CD8-positive, alpha-beta memory T cell (primary cell): Measurements from ENCODE around the gene INTS4. TPM values are rescaled to one million over a fixed set of nuclear protein-coding genes. Genes with fewer than 3 reads are reported as not detected.
A peak's percentile ranks its signal among the peaks of the same experiment; 100 is the strongest.
"Not testable (repeated sequence)": the region's sequence is repeated elsewhere in the genome, so short reads cannot be mapped to it uniquely, and the experiment has no call there.

ENCODE experiments used
- CTCF ChIA-PET: fragments of 350-600 bp; sonication (Branson Sonifier 250); formaldehyde crosslinking; loops from one replicate; lab custom pipeline; 2021; ENCODE audit warnings: antibody characterized with exemption; lab: Charles Lee
- POLR2A ChIA-PET: fragments of 350-600 bp; sonication (Branson Sonifier 250); formaldehyde crosslinking; loops from one replicate; lab custom pipeline; 2021; ENCODE audit warnings: antibody characterized with exemption; lab: Charles Lee
- DNase-seq, 5 donors: peaks; one replicate each; pipeline versions ENCODE4 v3.0.0 to v3.0.0-alpha.2; 2020 to 2022; ENCODE audit warnings: mixed read lengths in 1 of 5
- H3K27ac ChIP-seq: one replicate; pipeline ENCODE4 v1.7.0; 2013; ENCODE audit warnings: low read depth, mild to moderate bottlenecking, low read length, moderate library complexity
- H3K27me3 ChIP-seq: 2 replicates; pipeline ENCODE4 v1.7.0; 2013; ENCODE audit warnings: low read length, mild to moderate bottlenecking; ENCODE audit not compliant: insufficient read depth, poor library complexity, severe bottlenecking
- H3K36me3 ChIP-seq: 2 replicates; pipeline ENCODE4 v1.7.0; 2013; ENCODE audit warnings: mild to moderate bottlenecking, low read length, moderate library complexity; ENCODE audit not compliant: insufficient read depth
- H3K4me1 ChIP-seq: 2 replicates; pipeline ENCODE4 v1.7.0; 2013; ENCODE audit warnings: mild to moderate bottlenecking, low read length, moderate library complexity; ENCODE audit not compliant: insufficient read depth
- H3K4me3 ChIP-seq: 2 replicates; pipeline ENCODE4 v1.7.0; 2013; ENCODE audit warnings: mild to moderate bottlenecking, low read length
- H3K9me3 ChIP-seq: 2 replicates; pipeline ENCODE4 v1.7.0; 2013; ENCODE audit warnings: mild to moderate bottlenecking, low read length
- H3K27ac Mint-ChIP-seq, 8 donors: one replicate each; pipeline ENCODE4 v1.8.0; 2020 to 2021; ENCODE audit warnings: mixed read lengths in 8 of 8, mild to moderate bottlenecking in 6 of 8, inconsistent platforms in 3 of 8, moderate library complexity in 3 of 8
- H3K27me3 Mint-ChIP-seq, 2 donors: one replicate each; pipeline ENCODE4 v1.8.0; 2020 to 2021; ENCODE audit warnings: mixed read lengths in 2 of 2, mild to moderate bottlenecking in 1 of 2, moderate library complexity in 1 of 2
- H3K36me3 Mint-ChIP-seq, 3 donors: one replicate each; pipeline ENCODE4 v1.8.0; 2020 to 2021; ENCODE audit warnings: mixed read lengths in 3 of 3, inconsistent platforms in 1 of 3, mild to moderate bottlenecking in 1 of 3
- H3K4me1 Mint-ChIP-seq, 3 donors: one replicate each; pipeline ENCODE4 v1.8.0; 2020 to 2021; ENCODE audit warnings: mixed read lengths in 3 of 3, inconsistent platforms in 1 of 3, mild to moderate bottlenecking in 1 of 3
- H3K4me3 Mint-ChIP-seq, 7 donors: one replicate each; pipeline ENCODE4 v1.8.0; 2020 to 2021; ENCODE audit warnings: mixed read lengths in 7 of 7, mild to moderate bottlenecking in 6 of 7, moderate library complexity in 4 of 7, inconsistent platforms in 2 of 7
- H3K9me3 Mint-ChIP-seq, 5 donors: one replicate each; pipeline ENCODE4 v1.8.0; 2020 to 2022; ENCODE audit warnings: mixed read lengths in 5 of 5, mild to moderate bottlenecking in 3 of 5, moderate library complexity in 2 of 5, inconsistent platforms in 1 of 5
- polyA plus RNA-seq: library from polyadenylated mRNA; unstranded; fragments of 300-500 nt; fragmentation: Illumina TruSeq; gene quantifications from one replicate; pipeline ENCODE4 v1.2.3, GENCODE V29; 2021
- total RNA-seq, 2 experiments: library from RNA; stranded (reverse); gene quantifications; one replicate each; pipeline ENCODE4 v1.2.3, GENCODE V29; 2021

Gene INTS4
- total and polyA plus RNA-seq, 3 experiments from 2014 or later: 44.5 to 54.9 (median 52.2) TPM

DNA sequence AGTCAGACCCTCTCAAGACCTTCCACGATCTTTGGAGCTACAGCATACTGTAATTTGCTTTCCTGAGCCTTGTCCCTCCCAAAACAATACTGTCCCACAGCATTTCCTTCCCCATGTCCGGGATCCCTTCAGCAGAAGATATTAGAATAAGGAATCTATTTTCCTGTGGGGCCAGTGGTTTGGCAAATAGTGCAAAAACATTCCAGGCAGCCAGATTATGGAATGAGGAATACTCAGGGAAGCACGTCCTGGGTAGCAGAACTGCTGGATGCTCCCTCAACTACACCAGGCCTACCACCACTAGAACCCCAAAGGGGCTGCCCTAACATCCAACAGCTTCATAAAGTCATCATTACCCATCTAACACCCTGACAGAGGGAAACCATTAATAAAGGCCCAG, 112.1 kb downstream of the INTS4 start:
- no peaks in the 10 kb centered on the region for H3K9me3 Mint-ChIP-seq
- Histone ChIP-seq H3K36me3 (peaks cover 21% of the 10 kb centered on the region), H3K9me3 (no peaks in the 10 kb centered on the region), H3K27me3 (no peaks in the 10 kb centered on the region), H3K4me3 (no peak overlapping the region), H3K27ac (no peak overlapping the region), H3K4me1 (no peaks in the 10 kb centered on the region)
- H3K4me1 Mint-ChIP-seq: peaks cover 4 to 18% (median 14%) of the 10 kb centered on the region in 3 donors
- ChIA-PET POLR2A (no interaction called here), CTCF (no interaction called here)
- DNase-seq: no peak
- H3K27ac Mint-ChIP-seq: no peak overlapping the region
- H3K36me3 Mint-ChIP-seq: peaks cover 0 to 87% (median 24%) of the 10 kb centered on the region in 3 donors
- H3K4me3 Mint-ChIP-seq: no peak overlapping the region
- H3K27me3 Mint-ChIP-seq: no peaks in the 10 kb centered on the region

DNA sequence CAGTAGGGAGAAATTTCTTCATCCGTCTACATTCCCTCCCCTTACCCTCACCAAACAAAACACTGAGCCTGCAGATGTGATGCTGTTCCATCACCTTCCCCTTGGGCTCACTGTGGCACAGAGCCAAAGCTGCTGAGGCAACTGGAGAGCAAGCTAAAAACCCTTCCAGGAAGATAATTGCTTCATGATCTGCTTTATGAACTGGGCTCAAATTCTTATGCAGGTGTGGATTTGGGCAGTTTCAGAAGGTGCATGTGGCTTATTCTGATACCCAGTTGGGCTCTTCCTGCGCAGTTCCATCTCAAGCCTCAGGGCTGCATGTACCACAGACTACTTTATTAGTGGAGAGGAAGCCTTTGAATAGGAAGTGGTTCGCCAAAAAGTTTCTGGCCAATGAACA, 115.2 kb downstream of the INTS4 start:
- Histone ChIP-seq H3K36me3 (peaks cover 21% of the 10 kb centered on the region), H3K27me3 (no peaks in the 10 kb centered on the region), H3K4me3 (no peak overlapping the region), H3K27ac (no peak overlapping the region), H3K4me1 (no peaks in the 10 kb centered on the region), H3K9me3 (no peaks in the 10 kb centered on the region)
- no peaks in the 10 kb centered on the region for H3K9me3 Mint-ChIP-seq
- peaks cover 4 to 18% (median 14%) of the 10 kb centered on the region in 3 donors for H3K4me1 Mint-ChIP-seq
- H3K4me3 Mint-ChIP-seq: no peak overlapping the region
- H3K27me3 Mint-ChIP-seq: no peaks in the 10 kb centered on the region
- peak overlapping the region in 2 of 8 donors; percentile 19 to 83 for H3K27ac Mint-ChIP-seq
- peaks cover 0 to 93% (median 30%) of the 10 kb centered on the region in 3 donors for H3K36me3 Mint-ChIP-seq
- POLR2A ChIA-PET: no interaction called here
- CTCF ChIA-PET: no interaction called here
- no peak for DNase-seq

DNA sequence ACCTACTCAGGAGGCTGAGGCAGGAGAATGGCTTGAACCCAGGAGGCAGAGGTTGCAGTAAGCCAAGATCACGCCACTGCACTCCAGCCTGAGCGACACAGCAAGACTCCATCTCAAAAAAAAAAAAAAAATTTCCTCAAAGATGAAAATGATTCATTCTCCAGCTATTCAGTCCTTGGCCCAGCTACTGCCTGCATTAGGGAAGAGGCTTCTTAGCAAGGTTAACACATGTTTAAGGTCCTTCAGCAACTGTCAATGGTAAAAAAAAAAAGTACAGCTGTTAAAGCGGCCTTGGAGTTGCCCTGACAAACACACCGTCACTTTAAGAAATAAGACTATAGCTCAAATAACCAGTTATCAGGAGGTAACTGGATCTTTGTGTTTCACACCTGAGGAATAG, 116.2 kb downstream of the INTS4 start:
- H3K4me1 ChIP-seq, H3K9me3 Mint-ChIP-seq, DNase-seq, H3K4me3 ChIP-seq, POLR2A ChIA-PET, H3K9me3 ChIP-seq, H3K27ac ChIP-seq, H3K27me3 ChIP-seq, CTCF ChIA-PET, H3K27me3 Mint-ChIP-seq, H3K4me3 Mint-ChIP-seq: not testable (repeated sequence)
- Mint-ChIP-seq H3K27ac (peak overlapping the region in 1 of 8 donors; percentile 58), H3K36me3 (peaks cover 0 to 93% (median 22%) of the 10 kb centered on the region in 3 donors), H3K4me1 (peaks cover 4 to 18% (median 14%) of the 10 kb centered on the region in 3 donors)
- H3K36me3 ChIP-seq: peaks cover 26% of the 10 kb centered on the region

DNA sequence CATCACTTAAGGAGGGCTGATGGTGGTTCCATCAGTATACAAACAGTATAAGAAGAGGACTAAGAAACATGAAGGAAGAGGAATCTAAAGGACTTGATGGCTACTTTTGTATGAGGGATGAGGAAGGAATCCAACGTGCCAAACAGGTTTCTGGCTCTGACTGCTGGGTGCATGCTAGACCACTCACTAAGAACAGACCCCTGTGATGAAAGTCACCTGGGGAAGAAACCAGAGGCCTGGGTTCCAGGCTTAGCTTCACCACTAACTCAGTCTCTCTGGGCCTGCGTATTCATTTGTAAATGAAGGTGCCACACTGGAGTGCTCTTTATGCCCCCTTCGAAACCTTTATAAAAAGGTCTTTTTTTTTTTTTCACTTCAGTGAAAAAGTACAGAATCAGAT, 118.4 kb downstream of the INTS4 start:
- H3K27me3 ChIP-seq: no peaks in the 10 kb centered on the region
- H3K4me3 ChIP-seq: no peak overlapping the region
- no peaks in the 10 kb centered on the region for H3K9me3 ChIP-seq
- Mint-ChIP-seq H3K36me3 (peaks cover 0 to 90% (median 24%) of the 10 kb centered on the region in 3 donors), H3K4me3 (no peak overlapping the region), H3K27me3 (no peaks in the 10 kb centered on the region), H3K27ac (peak overlapping the region in 3 of 8 donors; percentile 1 to 70 (median 47)), H3K9me3 (no peaks in the 10 kb centered on the region), H3K4me1 (peaks cover 4 to 18% (median 14%) of the 10 kb centered on the region in 3 donors)
- CTCF ChIA-PET: no interaction called here
- no peaks in the 10 kb centered on the region for H3K4me1 ChIP-seq
- peaks cover 20% of the 10 kb centered on the region for H3K36me3 ChIP-seq
- POLR2A ChIA-PET: no interaction called here
- DNase-seq: no peak
- H3K27ac ChIP-seq: no peak overlapping the region

DNA sequence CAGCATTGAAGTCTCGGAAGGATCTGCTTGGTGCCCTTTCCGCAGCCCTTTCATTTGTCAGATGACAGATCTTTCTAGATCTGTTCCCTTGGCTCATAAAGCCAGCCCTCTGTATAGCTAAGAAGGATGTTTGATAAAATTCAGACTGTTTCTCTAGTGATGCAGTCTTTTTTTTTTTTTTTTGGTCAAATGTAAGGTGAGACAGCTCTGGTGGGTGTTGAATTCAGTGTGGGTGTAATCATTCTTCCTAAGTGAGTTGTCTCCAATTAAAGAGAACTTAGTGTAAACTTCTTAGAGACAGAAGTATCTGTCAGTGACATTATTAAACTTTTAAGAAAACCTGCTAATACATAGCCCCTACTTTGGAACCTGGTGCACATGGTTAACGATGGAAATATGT, 120.3 kb downstream of the INTS4 start:
- H3K4me1 Mint-ChIP-seq: peaks cover 0 to 4% (median 4%) of the 10 kb centered on the region in 3 donors
- no peak overlapping the region for H3K4me3 Mint-ChIP-seq
- H3K9me3 Mint-ChIP-seq: no peaks in the 10 kb centered on the region
- CTCF ChIA-PET: no interaction called here
- no peaks in the 10 kb centered on the region for H3K27me3 Mint-ChIP-seq
- POLR2A ChIA-PET: no interaction called here
- Histone ChIP-seq H3K4me1 (no peaks in the 10 kb centered on the region), H3K4me3 (no peak overlapping the region), H3K27me3 (no peaks in the 10 kb centered on the region), H3K27ac (no peak overlapping the region), H3K9me3 (no peaks in the 10 kb centered on the region), H3K36me3 (peaks cover 12% of the 10 kb centered on the region)
- DNase-seq: no peak
- no peak overlapping the region for H3K27ac Mint-ChIP-seq
- peaks cover 6 to 80% (median 16%) of the 10 kb centered on the region in 3 donors for H3K36me3 Mint-ChIP-seq

DNA sequence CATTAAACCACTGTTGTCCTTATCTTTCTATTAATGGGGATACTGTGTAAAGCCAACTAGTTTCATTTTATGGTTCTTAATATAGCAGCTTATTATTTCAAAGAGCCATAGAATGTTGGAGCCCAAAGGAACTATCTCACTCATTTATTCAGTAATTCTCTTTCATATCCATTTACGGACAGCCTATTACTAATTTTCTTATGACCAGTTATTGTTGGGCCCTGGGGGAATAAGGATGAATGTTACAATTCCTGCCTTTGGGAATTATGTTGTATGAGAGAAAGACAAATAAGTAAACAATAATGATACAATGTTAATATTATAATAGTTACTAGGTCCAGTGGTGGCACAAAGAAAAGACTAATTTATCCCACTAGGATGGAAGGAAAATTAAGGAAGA, 121.1 kb downstream of the INTS4 start:
- H3K4me3 Mint-ChIP-seq: no peak overlapping the region
- H3K27ac Mint-ChIP-seq: no peak overlapping the region
- no peaks in the 10 kb centered on the region for H3K4me1 Mint-ChIP-seq
- peaks cover 6 to 77% (median 16%) of the 10 kb centered on the region in 3 donors for H3K36me3 Mint-ChIP-seq
- H3K9me3 Mint-ChIP-seq: no peaks in the 10 kb centered on the region
- Histone ChIP-seq H3K27me3 (no peaks in the 10 kb centered on the region), H3K27ac (no peak overlapping the region), H3K4me3 (no peak overlapping the region), H3K36me3 (peaks cover 12% of the 10 kb centered on the region), H3K4me1 (no peaks in the 10 kb centered on the region), H3K9me3 (no peaks in the 10 kb centered on the region)
- POLR2A ChIA-PET: no interaction called here
- DNase-seq: no peak
- H3K27me3 Mint-ChIP-seq: no peaks in the 10 kb centered on the region
- CTCF ChIA-PET: no interaction called here

DNA sequence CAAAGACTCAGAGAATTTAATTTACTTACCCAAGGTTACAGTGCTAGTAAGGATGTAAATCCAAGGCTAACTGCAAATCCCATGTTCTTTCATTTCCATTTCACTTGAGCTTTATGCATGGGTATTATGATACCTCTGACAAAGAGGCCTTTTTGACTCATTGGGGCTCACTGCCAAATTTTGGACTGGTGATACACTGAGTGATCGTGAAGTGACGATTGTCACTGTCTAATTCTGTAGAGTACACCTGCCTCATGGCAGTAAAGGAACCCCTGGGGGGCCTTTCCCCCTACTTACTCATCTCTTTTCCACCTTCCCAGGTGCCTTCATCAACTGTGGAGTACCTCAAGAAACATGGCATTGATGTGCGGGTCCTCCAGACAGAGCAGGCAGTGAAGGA, 122.6 kb downstream of the INTS4 start:
- Histone ChIP-seq H3K36me3 (peaks cover 12% of the 10 kb centered on the region), H3K4me1 (no peaks in the 10 kb centered on the region), H3K27me3 (no peaks in the 10 kb centered on the region), H3K4me3 (no peak overlapping the region), H3K9me3 (no peaks in the 10 kb centered on the region), H3K27ac (no peak overlapping the region)
- POLR2A ChIA-PET: no interaction called here
- no peaks in the 10 kb centered on the region for H3K9me3 Mint-ChIP-seq
- no peak overlapping the region for H3K27ac Mint-ChIP-seq
- DNase-seq: no peak
- CTCF ChIA-PET: no interaction called here
- H3K27me3 Mint-ChIP-seq: no peaks in the 10 kb centered on the region
- no peaks in the 10 kb centered on the region for H3K4me1 Mint-ChIP-seq
- H3K36me3 Mint-ChIP-seq: peaks cover 6 to 69% (median 20%) of the 10 kb centered on the region in 3 donors
- no peak overlapping the region for H3K4me3 Mint-ChIP-seq

DNA sequence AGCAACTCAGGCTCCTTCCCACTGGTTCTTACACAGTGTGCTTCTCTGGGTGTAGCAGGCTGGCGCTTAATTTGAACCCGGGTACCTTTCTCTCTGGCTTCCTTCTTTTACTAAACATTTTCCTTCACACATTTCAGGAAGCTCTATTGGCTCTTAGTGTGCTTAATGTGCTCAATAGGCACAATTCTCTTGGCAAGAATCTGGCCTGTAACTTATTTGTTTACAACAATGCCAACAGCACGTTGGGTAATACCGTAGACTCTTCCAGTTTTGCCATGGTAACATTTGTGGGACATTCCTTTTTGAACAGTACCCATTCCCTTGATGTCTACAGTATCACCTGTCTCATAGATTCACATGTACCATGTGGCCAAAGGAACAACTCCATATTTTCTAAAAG, 125.7 kb downstream of the INTS4 start:
- no peak for DNase-seq
- peaks cover 6 to 49% (median 18%) of the 10 kb centered on the region in 3 donors for H3K36me3 Mint-ChIP-seq
- H3K9me3 ChIP-seq: no peaks in the 10 kb centered on the region
- no peaks in the 10 kb centered on the region for H3K4me1 Mint-ChIP-seq
- peaks cover 7% of the 10 kb centered on the region for H3K36me3 ChIP-seq
- POLR2A ChIA-PET: no interaction called here
- H3K27me3 Mint-ChIP-seq: no peaks in the 10 kb centered on the region
- H3K27ac ChIP-seq: no peak overlapping the region
- CTCF ChIA-PET: no interaction called here
- H3K27ac Mint-ChIP-seq: no peak overlapping the region
- H3K9me3 Mint-ChIP-seq: no peaks in the 10 kb centered on the region
- no peak overlapping the region for H3K4me3 Mint-ChIP-seq
- no peak overlapping the region for H3K4me3 ChIP-seq
- no peaks in the 10 kb centered on the region for H3K27me3 ChIP-seq
- H3K4me1 ChIP-seq: no peaks in the 10 kb centered on the region
